Spleen (tissue), 7 donors: ENCODE measurements around the gene PRSS12.

Experiments used
- CTCF ChIP-seq, 11 experiments: fragments of 200-600 bp in 7 of 11; fragments of 450-650 bp in 4 of 11; sonication (generic) in 4 of 11; IDR thresholded peaks in 8 of 11; conservative IDR thresholded peaks in 3 of 11; 1 replicate in 7 of 11; 2 replicates in 4 of 11; pipeline versions ENCODE4 v1.4.0 to v1.8.0; 2016 to 2021; ENCODE audit warnings: antibody characterized with exemption in 11 of 11, inconsistent platforms in 4 of 11, mild to moderate bottlenecking in 1 of 11
- POLR2AphosphoS5 ChIP-seq, 3 donors: sonication (generic); formaldehyde crosslinking; IDR thresholded peaks; one replicate each; pipeline ENCODE4 v1.5.1; 2017; ENCODE audit warnings: antibody characterized with exemption in 3 of 3
- donor health status: DM: no; HTN: no; CAD: no; lungs with moderate emphysema.
- donor health status: DM: no; HTN: no; CAD: no.
- donor health status: DM: no; HTN: no; CAD: no.

DNA sequence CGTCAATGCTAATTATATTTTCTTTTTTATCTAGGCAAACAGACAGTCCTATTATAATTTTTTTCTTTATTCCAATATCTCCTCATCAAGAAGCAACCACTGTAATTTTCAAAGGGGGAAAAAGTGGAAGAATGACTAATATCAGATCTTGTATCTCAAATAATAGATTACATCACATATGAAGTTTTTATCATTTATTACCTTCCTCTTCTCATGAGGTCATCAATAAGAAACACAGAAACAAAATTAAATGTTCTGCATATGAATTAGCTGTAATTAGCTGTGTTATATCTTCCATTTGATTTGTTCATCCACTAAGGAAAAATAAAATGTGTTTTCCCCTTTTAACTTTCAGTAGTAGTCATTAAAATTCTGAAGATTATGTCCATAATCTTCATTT is 14.3 kb downstream of the PRSS12 start:
- TF ChIP-seq CTCF (IDR thresholded peaks at IDR 0.05 in 8 of 11, conservative IDR thresholded peaks at IDR 0.05 in 3 of 11) (no peak), POLR2AphosphoS5 (IDR thresholded peaks at IDR 0.05) (no peak)
